ENCODE measurements around the gene STXBP3. TPM values are rescaled to one million over a fixed set of nuclear protein-coding genes. Genes with fewer than 3 reads are reported as not detected.

The STXBP3 gene
- total and polyA plus RNA-seq, 2 of the 13 experiments (the other 11 are each of a cell fraction or from before 2014, with no cell fraction given) = 13.0 to 20.8 TPM

DNA sequence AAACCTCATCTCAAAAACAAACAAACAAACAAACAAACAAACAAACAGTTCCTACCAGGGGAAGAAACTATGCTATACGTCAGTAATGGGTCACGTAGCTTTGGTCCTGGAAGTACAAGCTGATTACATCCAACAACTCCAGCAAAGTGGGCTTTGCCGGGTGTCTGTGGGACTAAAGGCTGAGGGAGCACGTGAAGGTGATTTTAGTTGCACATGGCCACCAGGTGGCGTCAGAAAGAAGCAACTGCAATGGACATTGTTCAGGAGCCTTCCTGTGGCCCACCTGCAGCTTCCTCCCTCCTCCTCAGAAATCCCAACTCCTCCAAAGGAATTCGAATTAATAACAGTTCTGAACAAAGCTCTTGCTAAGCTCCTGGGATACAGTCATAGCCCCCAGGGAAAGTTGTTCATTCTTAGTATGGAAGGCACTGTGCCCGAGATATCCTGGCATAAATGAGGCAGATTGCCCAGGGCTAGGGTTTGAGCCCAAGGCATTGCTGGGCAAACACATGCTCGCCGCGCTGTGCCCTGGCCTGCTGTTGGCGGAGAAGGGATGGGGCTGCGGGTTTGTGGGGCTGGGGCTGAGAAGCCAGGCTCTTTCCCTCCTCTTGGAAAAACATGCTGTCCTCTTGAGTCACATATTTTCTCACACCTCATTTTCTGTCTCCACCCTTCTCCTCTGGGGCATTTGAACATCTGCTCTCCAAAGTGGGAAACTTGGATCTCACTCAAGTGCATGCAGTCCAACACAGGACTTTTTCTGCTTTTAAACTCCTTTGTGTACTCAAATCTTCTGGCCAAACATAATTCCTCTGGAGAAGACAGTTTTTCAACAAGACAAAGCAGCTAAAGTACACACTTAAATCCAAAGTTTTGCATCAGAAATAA lies 81.8 kb downstream of the STXBP3 start (continued):
- TF ChIP-seq, protein P1, sequence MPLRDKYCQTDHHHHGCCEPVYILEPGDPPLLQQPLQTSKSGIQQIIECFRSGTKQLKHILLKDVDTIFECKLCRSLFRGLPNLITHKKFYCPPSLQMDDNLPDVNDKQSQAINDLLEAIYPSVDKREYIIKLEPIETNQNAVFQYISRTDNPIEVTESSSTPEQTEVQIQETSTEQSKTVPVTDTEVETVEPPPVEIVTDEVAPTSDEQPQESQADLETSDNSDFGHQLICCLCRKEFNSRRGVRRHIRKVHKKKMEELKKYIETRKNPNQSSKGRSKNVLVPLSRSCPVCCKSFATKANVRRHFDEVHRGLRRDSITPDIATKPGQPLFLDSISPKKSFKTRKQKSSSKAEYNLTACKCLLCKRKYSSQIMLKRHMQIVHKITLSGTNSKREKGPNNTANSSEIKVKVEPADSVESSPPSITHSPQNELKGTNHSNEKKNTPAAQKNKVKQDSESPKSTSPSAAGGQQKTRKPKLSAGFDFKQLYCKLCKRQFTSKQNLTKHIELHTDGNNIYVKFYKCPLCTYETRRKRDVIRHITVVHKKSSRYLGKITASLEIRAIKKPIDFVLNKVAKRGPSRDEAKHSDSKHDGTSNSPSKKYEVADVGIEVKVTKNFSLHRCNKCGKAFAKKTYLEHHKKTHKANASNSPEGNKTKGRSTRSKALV (CRISPR knock-in tag; IDR thresholded peaks at IDR 0.05) = no peak
- TF ChIP-seq TEAD3 (CRISPR knock-in tag; optimal IDR thresholded peaks at IDR 0.05; ENCODE audit: borderline replicate concordance) = peak; percentile 10
- peak; percentile 22; the same call in 1 of the 2 replicates for TF ChIP-seq SPEN (CRISPR knock-in tag; IDR thresholded peaks at IDR 0.05; ENCODE audit: low read depth)
- no peak for TF ChIP-seq ZNF124 (CRISPR knock-in tag; IDR thresholded peaks at IDR 0.05)
- TF ChIP-seq ZNF224 (CRISPR knock-in tag; IDR thresholded peaks at IDR 0.05) = no peak
- no peak for TF ChIP-seq SOX13 (IDR thresholded peaks at IDR 0.05)
- TF ChIP-seq SOX13 (CRISPR knock-in tag; conservative IDR thresholded peaks at IDR 0.05 in 1 of 2, IDR thresholded peaks at IDR 0.05 in 1 of 2) = 0 out of 4 replicates have a peak, but pooled peaks of 1 of the 2 experiments have one; percentile 11
- TF ChIP-seq FUBP1 (CRISPR knock-in tag; IDR thresholded peaks at IDR 0.05; ENCODE audit: borderline replicate concordance) = no peak
- TF ChIP-seq, protein P2, sequence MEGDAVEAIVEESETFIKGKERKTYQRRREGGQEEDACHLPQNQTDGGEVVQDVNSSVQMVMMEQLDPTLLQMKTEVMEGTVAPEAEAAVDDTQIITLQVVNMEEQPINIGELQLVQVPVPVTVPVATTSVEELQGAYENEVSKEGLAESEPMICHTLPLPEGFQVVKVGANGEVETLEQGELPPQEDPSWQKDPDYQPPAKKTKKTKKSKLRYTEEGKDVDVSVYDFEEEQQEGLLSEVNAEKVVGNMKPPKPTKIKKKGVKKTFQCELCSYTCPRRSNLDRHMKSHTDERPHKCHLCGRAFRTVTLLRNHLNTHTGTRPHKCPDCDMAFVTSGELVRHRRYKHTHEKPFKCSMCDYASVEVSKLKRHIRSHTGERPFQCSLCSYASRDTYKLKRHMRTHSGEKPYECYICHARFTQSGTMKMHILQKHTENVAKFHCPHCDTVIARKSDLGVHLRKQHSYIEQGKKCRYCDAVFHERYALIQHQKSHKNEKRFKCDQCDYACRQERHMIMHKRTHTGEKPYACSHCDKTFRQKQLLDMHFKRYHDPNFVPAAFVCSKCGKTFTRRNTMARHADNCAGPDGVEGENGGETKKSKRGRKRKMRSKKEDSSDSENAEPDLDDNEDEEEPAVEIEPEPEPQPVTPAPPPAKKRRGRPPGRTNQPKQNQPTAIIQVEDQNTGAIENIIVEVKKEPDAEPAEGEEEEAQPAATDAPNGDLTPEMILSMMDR (CRISPR knock-in tag; IDR thresholded peaks at IDR 0.05) = peak; percentile 85
- TF ChIP-seq, protein P3, sequence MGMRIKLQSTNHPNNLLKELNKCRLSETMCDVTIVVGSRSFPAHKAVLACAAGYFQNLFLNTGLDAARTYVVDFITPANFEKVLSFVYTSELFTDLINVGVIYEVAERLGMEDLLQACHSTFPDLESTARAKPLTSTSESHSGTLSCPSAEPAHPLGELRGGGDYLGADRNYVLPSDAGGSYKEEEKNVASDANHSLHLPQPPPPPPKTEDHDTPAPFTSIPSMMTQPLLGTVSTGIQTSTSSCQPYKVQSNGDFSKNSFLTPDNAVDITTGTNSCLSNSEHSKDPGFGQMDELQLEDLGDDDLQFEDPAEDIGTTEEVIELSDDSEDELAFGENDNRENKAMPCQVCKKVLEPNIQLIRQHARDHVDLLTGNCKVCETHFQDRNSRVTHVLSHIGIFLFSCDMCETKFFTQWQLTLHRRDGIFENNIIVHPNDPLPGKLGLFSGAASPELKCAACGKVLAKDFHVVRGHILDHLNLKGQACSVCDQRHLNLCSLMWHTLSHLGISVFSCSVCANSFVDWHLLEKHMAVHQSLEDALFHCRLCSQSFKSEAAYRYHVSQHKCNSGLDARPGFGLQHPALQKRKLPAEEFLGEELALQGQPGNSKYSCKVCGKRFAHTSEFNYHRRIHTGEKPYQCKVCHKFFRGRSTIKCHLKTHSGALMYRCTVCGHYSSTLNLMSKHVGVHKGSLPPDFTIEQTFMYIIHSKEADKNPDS (CRISPR knock-in tag; IDR thresholded peaks at IDR 0.05) = no peak
- TF ChIP-seq, protein P4, sequence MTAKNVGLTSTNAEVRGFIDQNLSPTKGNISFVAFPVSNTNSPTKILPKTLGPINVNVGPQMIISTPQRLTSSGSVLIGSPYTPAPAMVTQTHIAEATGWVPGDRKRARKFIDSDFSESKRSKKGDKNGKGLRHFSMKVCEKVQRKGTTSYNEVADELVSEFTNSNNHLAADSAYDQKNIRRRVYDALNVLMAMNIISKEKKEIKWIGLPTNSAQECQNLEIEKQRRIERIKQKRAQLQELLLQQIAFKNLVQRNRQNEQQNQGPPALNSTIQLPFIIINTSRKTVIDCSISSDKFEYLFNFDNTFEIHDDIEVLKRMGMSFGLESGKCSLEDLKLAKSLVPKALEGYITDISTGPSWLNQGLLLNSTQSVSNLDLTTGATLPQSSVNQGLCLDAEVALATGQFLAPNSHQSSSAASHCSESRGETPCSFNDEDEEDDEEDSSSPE (CRISPR knock-in tag; IDR thresholded peaks at IDR 0.05) = no peak
- peak; percentile 92 for TF ChIP-seq SMC3 (IDR thresholded peaks at IDR 0.05; ENCODE audit: low read length)
- TF ChIP-seq ZNF350 (CRISPR knock-in tag; IDR thresholded peaks at IDR 0.05; ENCODE audit: borderline replicate concordance, low read depth) = no peak
- TF ChIP-seq ZSCAN9 (CRISPR knock-in tag; IDR thresholded peaks at IDR 0.05; ENCODE audit: borderline replicate concordance) = no peak
- no peak for TF ChIP-seq MYNN (CRISPR knock-in tag; IDR thresholded peaks at IDR 0.05; ENCODE audit: low read depth)
- TF ChIP-seq STAG1 (CRISPR knock-in tag; IDR thresholded peaks at IDR 0.05) = peak; percentile 66
- peak; percentile 10; the same call in 1 of the 2 replicates for TF ChIP-seq FOXP4 (CRISPR knock-in tag; IDR thresholded peaks at IDR 0.05)
